Measurements from ENCODE around the gene CORT. TPM values are rescaled to one million over a fixed set of nuclear protein-coding genes. Genes with fewer than 3 reads are reported as not detected.
"Not testable (repeated sequence)": the region's sequence is repeated elsewhere in the genome, so short reads cannot be mapped to it uniquely, and the experiment has no call there.

Gene CORT
- total RNA-seq, 2 donors from 2014 or later: 0.34 to 0.52 TPM

DNA sequence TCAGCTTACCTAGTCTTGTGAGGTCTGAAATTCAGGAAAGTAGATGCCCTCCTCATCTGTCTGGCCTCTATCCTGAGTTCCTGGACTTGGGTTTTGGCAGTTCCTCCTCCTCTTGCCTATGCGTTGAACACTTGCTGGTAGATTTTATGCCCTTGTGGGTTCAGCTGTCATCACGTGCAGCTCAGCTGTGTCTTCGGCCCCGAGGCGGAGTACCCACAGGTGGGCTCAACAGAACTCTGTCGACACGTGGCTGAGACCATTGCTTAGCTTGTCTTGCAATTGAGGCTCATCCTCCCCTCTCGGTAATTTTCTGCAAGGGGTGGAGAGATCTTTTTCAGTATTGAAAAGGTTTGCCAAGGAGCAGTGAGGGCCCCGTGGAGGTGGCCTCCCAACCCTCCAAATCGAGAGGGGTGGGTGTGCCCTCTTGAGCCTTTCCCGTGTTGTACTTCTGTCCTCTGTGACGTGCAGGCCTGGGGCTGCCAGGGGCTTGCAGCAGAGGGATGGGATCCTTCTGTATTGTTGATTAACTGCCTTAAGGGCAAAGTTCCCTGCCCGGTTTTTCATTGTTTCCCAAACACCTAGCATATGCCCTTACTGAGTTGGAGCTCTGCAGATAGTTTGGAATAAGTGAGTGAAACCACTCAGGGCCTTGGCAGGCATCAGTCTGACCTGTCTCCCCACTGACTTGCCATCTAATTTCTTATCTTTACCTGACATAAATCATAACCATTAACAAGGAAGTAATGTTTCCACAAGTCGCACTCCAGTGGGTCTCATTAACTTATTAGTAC lies 16.7 kb upstream of the CORT start:
- ATAC-seq (no peak), DNase-seq (no peak)
- intact Hi-C loops (cut with DNase I, micrococcal nuclease): loop anchor here in 1 of 2 donors (10.0 kb wide), 1 partner anchor 62 kb away; no protein-coding TSS in a partner anchor

DNA sequence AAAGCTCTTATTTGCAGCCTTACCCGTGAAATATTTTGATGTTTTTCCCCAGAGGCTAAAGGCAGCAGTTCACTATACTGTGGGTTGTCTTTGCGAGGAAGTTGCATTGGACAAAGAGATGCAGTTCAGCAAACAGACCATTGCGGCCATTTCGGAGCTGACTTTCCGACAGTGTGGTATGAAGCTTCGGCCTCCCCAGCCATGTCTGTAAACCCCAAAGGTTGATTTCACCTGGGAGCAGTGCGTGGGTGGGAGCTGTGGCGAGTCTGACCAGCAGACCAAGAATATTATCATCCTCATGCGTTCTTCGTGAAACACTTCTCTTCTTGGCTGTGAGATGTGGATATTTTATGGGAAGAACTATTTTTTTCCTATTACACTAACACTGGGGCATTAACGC lies 16.0 kb upstream of the CORT start:
- DNase-seq: no peak
- intact Hi-C loops (cut with DNase I, micrococcal nuclease): loop anchor here in 1 of 2 donors (10.0 kb wide), 1 partner anchor 61 kb away; no protein-coding TSS in a partner anchor
- ATAC-seq: no peak

- intact Hi-C loops (cut with DNase I, micrococcal nuclease): loop anchor here in 1 of 2 donors (10.0 kb wide), 1 partner anchor 60 kb away; no protein-coding TSS in a partner anchor
- ATAC-seq (no peak), DNase-seq (no peak)
These were observed 15.2 kb upstream of the CORT start for GRCh38 chr1:10434590-10434989.

GRCh38 chr1:10437052-10437451 lies 12.8 kb upstream of the CORT start:
- intact Hi-C loops (cut with DNase I, micrococcal nuclease): loop anchor here in 1 of 2 donors (10.0 kb wide), 1 partner anchor 58 kb away; no protein-coding TSS in a partner anchor

GRCh38 chr1:10438677-10439163 lies 11.1 kb upstream of the CORT start:
- ATAC-seq (peak; percentile 26), DNase-seq (no peak)
- intact Hi-C loops (cut with DNase I, micrococcal nuclease): loop anchor here in 1 of 2 donors (10.0 kb wide), 1 partner anchor 56 kb away; no protein-coding TSS in a partner anchor

More at GRCh38 chr1:10437052-10437451, 12.8 kb upstream of the CORT start:
- ATAC-seq (no peak), DNase-seq (no peak)

GRCh38 chr1:10440305-10440704 lies 9.5 kb upstream of the CORT start:
- no peak for ATAC-seq
- no peak for DNase-seq
- intact Hi-C loops (cut with DNase I, micrococcal nuclease): no loop called here

DNA sequence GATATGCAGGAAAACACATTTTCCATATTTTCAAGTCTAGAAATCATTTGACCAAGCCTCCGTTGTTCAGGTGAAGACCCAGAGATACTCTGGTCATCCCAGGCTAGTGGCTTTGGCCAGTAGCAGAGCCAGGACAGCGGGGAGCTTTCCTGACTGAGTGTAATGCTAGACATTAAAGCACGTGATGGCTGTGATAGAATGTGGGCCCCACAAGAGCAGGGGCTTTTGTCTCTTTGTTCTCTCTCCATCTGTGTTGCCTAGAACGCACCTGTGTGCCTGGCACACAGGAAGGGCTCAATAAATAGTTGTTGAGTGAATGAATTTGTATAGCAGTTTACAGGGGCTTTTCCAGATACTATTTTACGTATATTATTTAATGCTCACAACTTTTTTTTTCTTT lies 9.0 kb upstream of the CORT start:
- DNase-seq: no peak
- no peak for ATAC-seq
- intact Hi-C loops (cut with DNase I, micrococcal nuclease): no loop called here

DNA sequence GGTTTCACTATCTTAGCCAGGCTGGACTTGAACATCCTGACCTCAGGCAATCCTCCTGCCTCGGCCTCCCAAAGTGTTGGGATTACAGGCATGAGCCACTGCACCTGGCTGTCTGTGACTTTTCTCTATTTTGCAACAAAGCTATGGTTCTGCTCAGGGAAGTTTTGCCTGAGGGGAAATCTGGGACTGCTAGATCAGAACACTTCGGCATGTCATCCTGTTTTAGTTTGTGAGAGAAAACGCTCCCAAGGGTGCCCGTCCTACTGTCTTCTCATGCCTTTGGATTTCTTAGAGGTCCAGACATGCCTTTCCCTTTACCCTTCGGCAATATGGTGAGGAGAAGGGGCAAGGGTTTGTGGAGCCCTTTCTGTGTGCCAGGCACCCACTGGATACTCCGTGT lies 5.6 kb upstream of the CORT start:
- intact Hi-C loops (cut with DNase I, micrococcal nuclease): no loop called here
- DNase-seq: no peak
- no peak for ATAC-seq

DNA sequence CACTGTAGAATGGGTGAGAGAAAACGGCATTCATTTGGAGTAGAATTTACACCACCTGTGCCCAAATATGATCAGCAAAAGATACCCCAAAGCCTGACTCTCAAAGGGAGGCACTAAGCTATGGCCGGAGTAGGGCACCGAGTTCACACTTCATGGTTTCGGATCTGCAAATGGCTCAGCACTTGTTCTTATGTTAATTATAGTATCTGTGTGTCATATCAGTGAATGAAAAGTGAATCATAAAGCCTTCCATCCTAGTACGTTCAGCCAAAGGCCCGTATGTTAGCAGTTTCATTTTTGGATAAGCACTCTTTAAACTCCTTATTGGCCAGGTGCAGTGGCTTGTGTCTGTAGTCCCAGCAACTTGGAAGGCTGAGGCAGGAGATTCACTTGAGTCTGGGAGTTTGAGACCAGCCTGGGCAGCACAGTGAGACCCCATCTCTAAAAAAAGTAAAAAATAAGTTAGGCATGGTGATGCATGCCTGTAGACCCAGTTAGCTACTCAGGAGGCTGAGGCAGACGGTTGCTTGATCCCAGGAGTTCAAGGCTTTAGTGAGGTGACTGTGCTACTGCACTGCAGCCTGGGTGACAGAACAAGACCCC lies 4.9 kb upstream of the CORT start:
- intact Hi-C loops (cut with DNase I, micrococcal nuclease): no loop called here
- ATAC-seq (no peak), DNase-seq (no peak)

DNA sequence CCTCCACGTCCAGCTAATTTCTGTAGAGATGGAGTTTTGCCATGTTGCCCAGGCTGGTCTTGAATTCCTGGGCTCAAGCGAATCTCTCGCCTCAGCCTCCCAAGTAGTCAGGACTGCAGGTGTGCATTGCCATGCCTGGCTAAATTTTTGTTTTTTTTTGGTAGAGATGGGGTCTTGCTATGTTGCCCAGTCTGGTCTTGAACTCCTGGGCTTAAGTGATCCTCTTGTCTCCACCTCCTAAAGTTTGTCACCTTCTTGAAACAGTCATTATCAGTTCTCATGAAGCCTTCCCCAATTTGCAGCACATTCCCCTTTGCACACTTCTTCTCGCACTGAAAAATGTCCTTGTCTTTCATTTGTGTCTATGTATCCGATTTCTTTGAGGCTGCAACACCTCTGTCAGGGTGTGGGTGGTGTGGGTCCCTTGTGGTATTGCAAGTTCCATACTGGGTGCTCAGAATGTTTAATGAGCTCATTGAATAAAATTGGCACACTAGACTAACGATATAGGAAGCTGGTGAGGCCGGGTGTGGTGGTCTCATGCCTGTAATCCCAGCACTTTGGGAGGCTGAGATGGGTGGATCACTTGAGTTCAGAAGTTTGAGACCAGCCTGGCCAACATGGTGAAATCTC lies 2.9 kb upstream of the CORT start:
- intact Hi-C loops (cut with DNase I, micrococcal nuclease): no loop called here
- ATAC-seq (no peak), DNase-seq (no peak)

- intact Hi-C loops (cut with DNase I, micrococcal nuclease): no loop called here
- DNase-seq (no peak), ATAC-seq (no peak)
These were observed 454 bp downstream of the CORT start for GRCh38 chr1:10450156-10450814.

DNA sequence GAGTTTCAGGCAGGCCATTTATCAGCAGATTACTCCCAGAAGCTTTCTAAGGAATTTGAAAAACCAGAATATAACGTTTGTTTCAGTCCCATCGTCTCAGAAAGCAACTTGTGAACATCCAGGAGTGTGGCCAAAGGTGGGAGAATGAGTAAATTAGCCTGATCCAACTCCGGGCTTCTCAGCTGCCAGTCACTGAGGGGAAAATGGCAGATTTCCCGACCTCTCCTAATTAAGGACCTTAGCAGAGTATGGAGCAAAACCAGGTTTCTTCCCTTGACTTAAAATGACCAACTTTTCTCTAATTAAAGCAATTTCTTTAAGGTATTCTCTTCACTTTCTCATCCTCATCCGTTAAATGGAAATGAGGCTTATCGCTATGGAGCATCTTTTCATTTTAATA lies 1.0 kb downstream of the CORT start:
- DNase-seq: no peak
- ATAC-seq: no peak
- intact Hi-C loops (cut with DNase I, micrococcal nuclease): no loop called here

GRCh38 chr1:10451287-10451686 lies 1.5 kb downstream of the CORT start:
- intact Hi-C loops (cut with DNase I, micrococcal nuclease): no loop called here
- DNase-seq (no peak), ATAC-seq (no peak)

DNA sequence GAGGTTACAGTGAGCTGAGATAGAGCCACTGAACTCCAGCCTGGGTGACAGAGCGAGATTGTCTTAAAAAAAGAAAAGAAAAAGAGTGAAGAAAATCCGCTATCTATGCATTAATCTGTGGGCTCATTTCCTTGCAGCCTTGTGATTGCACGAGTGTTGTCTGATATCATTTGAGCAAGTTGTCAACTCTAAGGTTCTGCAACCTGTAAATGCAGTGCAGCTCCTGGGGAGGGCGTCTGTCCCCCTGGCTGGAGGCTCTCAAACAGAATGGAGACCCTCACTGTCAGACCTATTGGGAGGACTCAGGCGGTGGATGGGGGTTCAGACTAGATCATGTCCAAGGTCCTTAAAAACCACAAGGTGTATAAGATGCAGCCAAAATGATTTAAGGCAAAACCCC lies 6.2 kb downstream of the CORT start:
- ATAC-seq (no peak), DNase-seq (no peak)
- intact Hi-C loops (cut with DNase I, micrococcal nuclease): no loop called here

- no peak for ATAC-seq
- no peak for DNase-seq
- intact Hi-C loops (cut with DNase I, micrococcal nuclease): no loop called here
These were observed 6.8 kb downstream of the CORT start for GRCh38 chr1:10456661-10457060.

- intact Hi-C loops (cut with DNase I, micrococcal nuclease); ATAC-seq; DNase-seq: not testable (repeated sequence)
These were observed 7.6 kb downstream of the CORT start for GRCh38 chr1:10457462-10457861.

DNA sequence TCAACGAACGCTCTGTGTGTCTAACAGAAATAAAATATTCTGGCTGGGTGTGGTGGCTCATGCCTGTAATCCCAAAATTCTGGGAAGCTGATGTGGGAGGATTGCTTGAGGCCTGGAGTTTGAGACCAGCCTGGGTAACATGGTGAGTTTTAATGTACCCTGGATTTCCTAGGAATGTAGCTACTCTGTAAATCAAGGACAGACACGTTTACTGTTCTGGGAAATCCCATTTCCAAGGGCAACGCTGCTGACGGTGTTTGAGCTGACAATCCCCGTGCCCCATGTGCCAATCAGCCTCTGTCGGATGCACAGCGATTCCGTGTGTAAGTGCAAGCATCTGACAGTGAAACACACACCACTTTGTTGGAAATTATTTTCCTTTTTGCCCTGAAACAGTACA lies 8.0 kb downstream of the CORT start:
- intact Hi-C loops (cut with DNase I, micrococcal nuclease): no loop called here
- no peak for ATAC-seq
- no peak for DNase-seq

- DNase-seq: no peak
- peak; percentile 24 for ATAC-seq
- intact Hi-C loops (cut with DNase I, micrococcal nuclease): no loop called here
These were observed 9.4 kb downstream of the CORT start for GRCh38 chr1:10459184-10459583.

GRCh38 chr1:10467078-10467477 lies 17.2 kb downstream of the CORT start:
- DNase-seq (no peak), ATAC-seq (no peak)
- intact Hi-C loops (cut with DNase I, micrococcal nuclease): no loop called here
